ENCODE measurements around the gene DEDD.

Gene DEDD

DNA sequence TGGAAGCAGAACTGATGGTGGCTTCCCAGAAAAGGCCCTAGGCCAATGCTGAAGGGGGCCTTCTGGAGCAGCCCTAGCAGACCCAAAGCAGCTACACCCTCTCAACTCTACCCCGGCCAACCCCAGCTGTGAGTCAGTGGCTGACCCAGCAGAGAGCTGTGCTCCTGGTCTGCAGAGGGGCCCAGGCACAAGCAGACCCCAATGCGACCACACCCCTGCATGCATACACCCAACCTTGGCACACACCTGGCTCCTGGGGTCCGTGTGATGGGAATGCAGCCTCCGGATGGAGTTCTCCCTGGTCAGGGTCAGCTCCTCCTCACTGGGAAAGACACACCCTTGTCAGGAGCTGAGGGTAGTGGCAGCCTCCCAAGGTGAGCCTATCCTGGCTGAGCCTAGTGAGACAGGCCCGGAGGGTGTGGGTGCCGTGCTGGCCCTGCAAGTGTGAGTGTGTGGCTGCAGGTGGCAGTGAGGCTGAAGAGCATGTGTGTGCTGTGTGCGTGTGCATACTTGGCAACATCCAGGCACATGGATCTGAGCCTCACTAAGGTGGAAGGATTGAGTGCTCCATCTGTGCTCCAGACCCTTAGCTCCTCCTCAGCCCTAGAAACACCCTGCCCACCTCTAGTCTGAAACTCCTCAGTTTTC, 58.9 kb downstream of the DEDD start:
- no peaks in the 10 kb centered on the region for H3K4me1 ChIP-seq
- no peak for DNase-seq
- no peak overlapping the region for H3K4me3 ChIP-seq (ENCODE audit: low read depth, low read length)
- H3K36me3 ChIP-seq: no peaks in the 10 kb centered on the region
- no peaks in the 10 kb centered on the region for H3K9me3 ChIP-seq
- no peaks in the 10 kb centered on the region for H3K27me3 ChIP-seq
- TF ChIP-seq, protein P1, sequence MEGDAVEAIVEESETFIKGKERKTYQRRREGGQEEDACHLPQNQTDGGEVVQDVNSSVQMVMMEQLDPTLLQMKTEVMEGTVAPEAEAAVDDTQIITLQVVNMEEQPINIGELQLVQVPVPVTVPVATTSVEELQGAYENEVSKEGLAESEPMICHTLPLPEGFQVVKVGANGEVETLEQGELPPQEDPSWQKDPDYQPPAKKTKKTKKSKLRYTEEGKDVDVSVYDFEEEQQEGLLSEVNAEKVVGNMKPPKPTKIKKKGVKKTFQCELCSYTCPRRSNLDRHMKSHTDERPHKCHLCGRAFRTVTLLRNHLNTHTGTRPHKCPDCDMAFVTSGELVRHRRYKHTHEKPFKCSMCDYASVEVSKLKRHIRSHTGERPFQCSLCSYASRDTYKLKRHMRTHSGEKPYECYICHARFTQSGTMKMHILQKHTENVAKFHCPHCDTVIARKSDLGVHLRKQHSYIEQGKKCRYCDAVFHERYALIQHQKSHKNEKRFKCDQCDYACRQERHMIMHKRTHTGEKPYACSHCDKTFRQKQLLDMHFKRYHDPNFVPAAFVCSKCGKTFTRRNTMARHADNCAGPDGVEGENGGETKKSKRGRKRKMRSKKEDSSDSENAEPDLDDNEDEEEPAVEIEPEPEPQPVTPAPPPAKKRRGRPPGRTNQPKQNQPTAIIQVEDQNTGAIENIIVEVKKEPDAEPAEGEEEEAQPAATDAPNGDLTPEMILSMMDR (IDR thresholded peaks at IDR 0.05; ENCODE audit: low read depth, low read length): no peak

DNA sequence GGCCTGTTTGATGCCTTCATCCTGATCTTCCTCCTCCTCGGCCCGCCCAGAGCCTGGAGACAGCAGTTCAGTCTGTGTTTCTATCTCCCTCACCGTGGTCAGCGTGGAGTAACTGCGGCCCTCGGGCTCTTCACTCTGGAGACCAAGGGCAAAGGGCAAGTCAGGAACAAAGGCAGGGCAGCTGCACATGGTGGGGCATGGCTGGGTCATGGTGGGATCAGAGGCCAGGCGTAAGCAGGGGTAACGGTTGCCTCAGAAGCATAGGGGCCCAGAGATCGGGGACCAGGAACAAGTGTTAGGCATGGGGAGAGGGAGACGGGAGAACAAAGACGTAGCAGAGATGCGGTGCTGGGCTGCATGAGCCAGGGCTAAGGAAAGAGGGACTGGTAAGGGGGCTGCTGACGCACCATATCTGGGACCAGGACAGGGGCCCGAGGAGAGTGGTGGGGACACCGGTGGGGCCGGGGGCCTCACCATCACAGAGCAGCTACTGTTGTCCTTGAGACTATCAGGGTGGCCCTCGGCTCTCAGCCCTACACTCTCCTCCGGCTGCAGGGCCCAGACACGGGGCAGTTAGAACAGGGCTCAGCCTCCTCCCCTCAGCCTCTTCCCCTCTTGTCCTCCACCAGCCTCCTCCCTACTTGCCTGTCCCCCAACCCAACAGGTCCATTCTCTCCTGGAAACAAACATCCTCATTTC, 59.6 kb downstream of the DEDD start:
- H3K27me3 ChIP-seq: no peaks in the 10 kb centered on the region
- TF ChIP-seq, protein P1 (IDR thresholded peaks at IDR 0.05; ENCODE audit: low read depth, low read length): no peak
- no peak overlapping the region for H3K4me3 ChIP-seq (ENCODE audit: low read depth, low read length)
- no peaks in the 10 kb centered on the region for H3K9me3 ChIP-seq
- H3K4me1 ChIP-seq: no peaks in the 10 kb centered on the region
- no peak for DNase-seq
- H3K36me3 ChIP-seq: no peaks in the 10 kb centered on the region

DNA sequence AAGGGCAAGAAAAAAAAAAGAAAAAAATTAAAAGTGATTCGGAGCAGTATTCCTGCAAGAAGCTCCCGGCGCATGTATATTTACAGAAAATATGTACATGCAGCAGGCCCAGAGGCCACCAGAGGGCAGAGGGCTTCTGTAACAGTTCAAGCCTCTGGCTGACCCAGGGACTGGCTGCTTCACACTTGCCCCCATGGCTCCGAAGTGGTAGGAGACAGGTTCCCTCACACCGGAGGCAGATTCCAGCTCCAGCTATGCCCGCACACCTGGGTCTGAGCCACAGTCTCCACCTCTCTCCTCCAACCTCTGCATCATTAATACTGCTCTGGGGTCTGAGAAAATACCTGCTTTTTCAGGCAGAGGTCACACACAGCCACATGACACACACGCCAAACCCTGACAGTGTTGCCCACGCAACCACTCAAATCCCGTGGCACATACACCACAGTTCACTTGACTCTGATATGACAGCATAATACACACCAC, 60.5 kb downstream of the DEDD start:
- H3K4me3 ChIP-seq (ENCODE audit: low read depth, low read length): no peak overlapping the region
- no peaks in the 10 kb centered on the region for H3K4me1 ChIP-seq
- no peaks in the 10 kb centered on the region for H3K36me3 ChIP-seq
- TF ChIP-seq, protein P1 (IDR thresholded peaks at IDR 0.05; ENCODE audit: low read depth, low read length): peak; percentile 66
- no peaks in the 10 kb centered on the region for H3K9me3 ChIP-seq
- peak; percentile 60 for DNase-seq
- H3K27me3 ChIP-seq: no peaks in the 10 kb centered on the region
